H1 (cell line): ENCODE measurements around the gene SCARF1. TPM values are rescaled to one million over a fixed set of nuclear protein-coding genes. Genes with fewer than 3 reads are reported as not detected.

Source experiments
- ASH2L ChIP-seq: fragments of 200-600, 300-600 bp; sonication (generic); IDR thresholded peaks from one replicate; pipeline ENCODE4 v1.7.1; 2017; ENCODE audit warnings: low read length
- CTBP2 ChIP-seq: IDR thresholded peaks from 2 replicates; pipeline ENCODE4 v1.7.0; 2011; ENCODE audit warnings: borderline replicate concordance, mild to moderate bottlenecking, moderate library complexity, mixed read lengths, low read length; ENCODE audit not compliant: insufficient read depth, insufficient read length
- GABPA ChIP-seq: IDR thresholded peaks from 2 replicates; pipeline ENCODE4 v1.6.1; 2011; ENCODE audit warnings: mild to moderate bottlenecking, low read length, moderate library complexity, borderline replicate concordance; ENCODE audit not compliant: insufficient read depth
- JUN ChIP-seq: IDR thresholded peaks from 2 replicates; pipeline ENCODE4 v1.6.1; 2011; ENCODE audit warnings: low read depth, mild to moderate bottlenecking, improper control_type of control experiment, low read length
- POLR2AphosphoS5 ChIP-seq: IDR thresholded peaks from 2 replicates; pipeline ENCODE4 v1.6.1; 2011; ENCODE audit warnings: low read depth, low read length
- SRF ChIP-seq: IDR thresholded peaks from 2 replicates; pipeline ENCODE4 v1.6.1; 2011; ENCODE audit warnings: mild to moderate bottlenecking, low read depth, low read length, moderate library complexity
- TAF7 ChIP-seq: optimal IDR thresholded peaks from 2 replicates; pipeline ENCODE3; 2011; ENCODE audit warnings: low read depth, mild to moderate bottlenecking, inconsistent platforms, low read length, moderate library complexity, borderline replicate concordance
- USF2 ChIP-seq: IDR thresholded peaks from 2 replicates; pipeline ENCODE4 v1.6.1; 2011; ENCODE audit warnings: low read length, improper control_type of control experiment
- polyA plus RNA-seq, 7 experiments: library from polyadenylated mRNA; depleted of rRNA in 3 of 7; stranded (reverse) in 5 of 7; unstranded in 2 of 7; fragments of >200 nt in 5 of 7; fragments of 200-250 nt in 2 of 7; gene quantifications; 1 replicate in 5 of 7; 2 replicates in 1 of 7; 4 replicates in 1 of 7; pipeline versions ENCODE4 v1.2.1 to v1.2.3, GENCODE V29; 2011 to 2013; ENCODE audit warnings: missing spikeins in 2 of 7, mixed read lengths in 2 of 7
- total RNA-seq: library from RNA; stranded (reverse); fragmentation: NEBNext Ultra II Directional; extraction: Animal tissue kit (Norgen Biotek cat#: 25700); gene quantifications from 2 replicates; pipeline ENCODE4 v1.2.1, GENCODE V29; 2021

SCARF1 gene
- total and polyA plus RNA-seq, 2 of the 8 experiments (the other 6 are each of a cell fraction or from before 2014, with no cell fraction given), result 1.1 to 1.6 TPM

- TF ChIP-seq TAF7 (no peak), CTBP2 (no peak), JUN (no peak), GABPA (no peak), SRF (no peak), ASH2L (no peak), POLR2AphosphoS5 (no peak), USF2 (no peak)
- TF ChIP-seq, all 59 proteins: peak for 0
These were observed 40.6 kb upstream of the SCARF1 start (continued) for GRCh38 chr17:1686086-1686485.
